Measurements from ENCODE around the gene DOCK3. TPM values are rescaled to one million over a fixed set of nuclear protein-coding genes. Genes with fewer than 3 reads are reported as not detected.
A peak's percentile ranks its signal among the peaks of the same experiment; 100 is the strongest.
"Not testable (repeated sequence)": the region's sequence is repeated elsewhere in the genome, so short reads cannot be mapped to it uniquely, and the experiment has no call there.

Gene DOCK3
- total RNA-seq, 4 donors from 2014 or later, result 5.5 to 10.0 (median 8.7) TPM

DNA sequence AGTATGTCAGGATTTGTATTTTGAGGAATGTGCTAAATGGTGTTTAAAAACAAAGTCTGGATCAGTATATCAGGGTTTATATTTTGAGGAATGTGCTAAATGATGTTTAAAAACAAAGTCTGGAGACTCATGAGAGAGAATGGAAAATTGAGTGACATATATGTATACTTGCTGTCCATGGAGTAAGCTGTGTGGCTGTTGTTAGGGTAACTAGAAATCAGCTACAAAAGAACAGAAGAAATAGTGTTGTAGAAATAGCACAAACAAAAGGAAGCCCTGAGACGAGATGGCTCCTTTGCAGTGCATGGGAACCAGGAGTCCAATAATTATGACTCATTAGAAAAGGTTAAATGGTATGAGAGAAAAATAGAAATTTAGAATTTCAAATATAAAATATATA, 427.7 kb downstream of the DOCK3 start:
- Histone ChIP-seq H3K36me3 (no peaks in the 10 kb centered on the region), H3K4me1 (peaks cover 0 to 43% (median 5%) of the 10 kb centered on the region in 3 donors), H3K27me3 (no peaks in the 10 kb centered on the region), H3K27ac (peak overlapping the region in 3 of 4 donors; percentile 5 to 44 (median 35)), H3K4me3 (no peak overlapping the region), H3K9me3 (no peaks in the 10 kb centered on the region)
- TF ChIP-seq, protein P1, sequence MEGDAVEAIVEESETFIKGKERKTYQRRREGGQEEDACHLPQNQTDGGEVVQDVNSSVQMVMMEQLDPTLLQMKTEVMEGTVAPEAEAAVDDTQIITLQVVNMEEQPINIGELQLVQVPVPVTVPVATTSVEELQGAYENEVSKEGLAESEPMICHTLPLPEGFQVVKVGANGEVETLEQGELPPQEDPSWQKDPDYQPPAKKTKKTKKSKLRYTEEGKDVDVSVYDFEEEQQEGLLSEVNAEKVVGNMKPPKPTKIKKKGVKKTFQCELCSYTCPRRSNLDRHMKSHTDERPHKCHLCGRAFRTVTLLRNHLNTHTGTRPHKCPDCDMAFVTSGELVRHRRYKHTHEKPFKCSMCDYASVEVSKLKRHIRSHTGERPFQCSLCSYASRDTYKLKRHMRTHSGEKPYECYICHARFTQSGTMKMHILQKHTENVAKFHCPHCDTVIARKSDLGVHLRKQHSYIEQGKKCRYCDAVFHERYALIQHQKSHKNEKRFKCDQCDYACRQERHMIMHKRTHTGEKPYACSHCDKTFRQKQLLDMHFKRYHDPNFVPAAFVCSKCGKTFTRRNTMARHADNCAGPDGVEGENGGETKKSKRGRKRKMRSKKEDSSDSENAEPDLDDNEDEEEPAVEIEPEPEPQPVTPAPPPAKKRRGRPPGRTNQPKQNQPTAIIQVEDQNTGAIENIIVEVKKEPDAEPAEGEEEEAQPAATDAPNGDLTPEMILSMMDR (IDR thresholded peaks at IDR 0.05), result no peak
- no peak for TF ChIP-seq POLR2AphosphoS5 (IDR thresholded peaks at IDR 0.05)
- TF ChIP-seq EP300 (IDR thresholded peaks at IDR 0.05), result no peak
- no peak for TF ChIP-seq POLR2A (IDR thresholded peaks at IDR 0.05)
- 25% methylated on average over 1 of the region's 1 CpG; no CpG with 5 or more reads in 1 of the 2 donors for WGBS, 2 donors (ENCODE audit: low coverage in 1 of 2)
- no peak for ATAC-seq

DNA sequence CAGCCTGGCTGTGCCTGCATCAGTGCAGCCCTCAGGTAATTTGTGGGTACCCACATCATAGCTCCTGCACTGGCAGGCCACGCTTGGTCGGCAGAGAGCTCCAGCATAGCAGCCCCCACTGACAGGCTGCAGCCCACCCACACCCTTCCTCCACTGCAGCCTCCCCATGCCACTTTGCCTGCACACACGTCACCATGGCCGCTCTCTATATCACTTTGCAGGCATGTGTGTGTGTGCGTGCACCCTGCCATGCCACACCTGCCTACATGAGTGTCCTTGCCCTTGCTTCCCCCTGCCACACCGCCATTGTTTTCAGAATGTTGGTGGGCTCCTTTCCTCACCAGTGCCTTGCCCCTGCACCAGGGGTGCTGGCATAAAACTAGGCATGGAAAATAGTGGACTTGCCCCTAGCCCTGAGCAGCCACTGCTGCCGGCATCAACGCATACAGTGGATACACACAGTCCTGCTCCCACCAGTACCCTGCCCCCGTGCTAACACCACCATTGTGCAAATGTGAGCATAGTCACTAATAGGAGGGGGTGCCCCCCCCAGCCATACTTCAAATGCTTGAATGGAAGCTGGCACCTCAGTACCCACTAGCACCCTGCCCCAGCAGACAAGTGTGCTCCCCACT, 431.6 kb downstream of the DOCK3 start:
- Histone ChIP-seq H3K4me1 (peaks cover 0 to 22% (median 2%) of the 10 kb centered on the region in 3 donors), H3K36me3 (no peaks in the 10 kb centered on the region), H3K4me3 (no peak overlapping the region), H3K9me3 (no peaks in the 10 kb centered on the region), H3K27me3 (no peaks in the 10 kb centered on the region), H3K27ac (no peak overlapping the region)
- TF ChIP-seq, protein P1 (IDR thresholded peaks at IDR 0.05), result no peak
- TF ChIP-seq POLR2AphosphoS5 (IDR thresholded peaks at IDR 0.05), result no peak
- TF ChIP-seq EP300 (IDR thresholded peaks at IDR 0.05), result no peak
- no peak for TF ChIP-seq POLR2A (IDR thresholded peaks at IDR 0.05)
- WGBS, 2 donors (ENCODE audit: low coverage in 1 of 2), result 90 to 100% methylated on average over 3 to 4 of the region's 9 CpGs
- no peak for ATAC-seq

DNA sequence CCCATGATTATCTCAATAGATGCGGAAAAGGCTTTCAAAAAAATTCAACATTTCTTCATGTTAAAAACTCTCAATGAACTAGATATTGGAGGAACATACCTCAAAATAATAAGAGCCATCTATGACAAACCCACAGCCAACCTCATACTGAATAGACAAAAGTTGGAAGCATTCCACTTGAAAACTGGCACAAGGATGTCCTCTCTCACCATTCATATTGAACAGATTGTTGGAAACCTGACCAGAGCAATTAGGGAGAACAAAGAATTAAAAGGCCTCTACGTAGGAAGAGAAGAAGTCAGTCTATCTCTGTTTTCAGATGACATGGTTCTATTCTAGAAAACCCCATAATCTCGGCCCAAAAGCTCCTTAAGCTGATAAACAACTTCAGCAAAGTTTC, 435.9 kb downstream of the DOCK3 start:
- no peak overlapping the region for H3K27ac ChIP-seq
- H3K36me3 ChIP-seq, result no peaks in the 10 kb centered on the region
- no peak for ATAC-seq
- H3K27me3 ChIP-seq, result no peaks in the 10 kb centered on the region
- TF ChIP-seq POLR2A (IDR thresholded peaks at IDR 0.05) (no peak), POLR2AphosphoS5 (IDR thresholded peaks at IDR 0.05) (no peak)
- TF ChIP-seq, protein P1 (IDR thresholded peaks at IDR 0.05), result no peak
- H3K4me3 ChIP-seq, result no peak overlapping the region
- H3K4me1 ChIP-seq, result no peaks in the 10 kb centered on the region
- no peaks in the 10 kb centered on the region for H3K9me3 ChIP-seq
- 69 to 91% methylated on average over 3 of the region's 3 CpGs for WGBS, 2 donors (ENCODE audit: low coverage in 1 of 2)

DNA sequence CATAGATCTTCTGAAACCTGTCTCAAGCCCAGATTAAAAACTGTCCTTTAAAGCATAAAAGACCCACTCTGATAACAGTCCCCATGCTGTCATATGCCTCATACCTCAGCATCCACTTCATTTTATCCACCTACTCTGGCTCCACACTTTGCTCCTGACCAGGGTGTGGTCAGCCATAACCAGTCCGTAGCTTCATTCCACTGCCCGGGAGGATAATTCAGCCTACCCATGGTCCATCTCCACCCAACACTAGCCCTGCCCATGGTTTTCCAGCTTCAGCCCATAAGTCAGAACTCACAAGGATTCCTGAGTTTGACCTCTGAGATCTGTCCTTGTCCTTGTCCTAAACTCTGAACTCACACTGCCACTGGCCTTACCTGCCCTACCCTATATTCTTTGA, 448.2 kb downstream of the DOCK3 start:
- no peak overlapping the region for H3K4me3 ChIP-seq
- H3K36me3 ChIP-seq, result no peaks in the 10 kb centered on the region
- no peak for ATAC-seq
- H3K27ac ChIP-seq, result no peak overlapping the region
- no peaks in the 10 kb centered on the region for H3K4me1 ChIP-seq
- TF ChIP-seq EP300 (IDR thresholded peaks at IDR 0.05), result no peak
- TF ChIP-seq, protein P1 (IDR thresholded peaks at IDR 0.05), result no peak
- TF ChIP-seq POLR2AphosphoS5 (IDR thresholded peaks at IDR 0.05), result no peak
- TF ChIP-seq POLR2A (IDR thresholded peaks at IDR 0.05), result no peak
- peaks cover 0 to 8% (median 0%) of the 10 kb centered on the region in 3 donors for H3K9me3 ChIP-seq
- no peaks in the 10 kb centered on the region for H3K27me3 ChIP-seq
- WGBS, 2 donors (ENCODE audit: low coverage in 1 of 2), result 91 to 100% methylated on average over 2 of the region's 2 CpGs

DNA sequence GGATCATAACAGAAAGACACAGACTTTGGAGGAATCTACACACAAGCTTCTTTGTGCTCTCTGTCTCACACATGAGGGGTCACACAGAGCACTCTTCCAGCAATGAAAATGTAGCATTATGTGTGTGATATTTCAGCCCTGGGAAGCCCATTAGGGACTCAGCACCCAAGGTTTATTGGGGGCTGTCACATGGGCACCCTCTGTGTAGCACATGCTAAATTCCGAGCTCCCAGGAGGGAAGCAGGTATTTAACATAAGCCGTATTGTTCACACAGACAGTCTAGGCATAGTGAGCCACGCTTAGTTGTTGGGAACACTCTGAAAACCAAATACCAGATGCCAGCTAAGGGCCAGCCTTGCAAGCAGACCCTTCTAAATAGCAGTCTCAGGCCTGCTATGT, 448.8 kb downstream of the DOCK3 start:
- Histone ChIP-seq H3K27me3 (no peaks in the 10 kb centered on the region), H3K9me3 (peaks cover 0 to 8% (median 0%) of the 10 kb centered on the region in 3 donors), H3K4me1 (no peaks in the 10 kb centered on the region), H3K36me3 (no peaks in the 10 kb centered on the region), H3K27ac (no peak overlapping the region), H3K4me3 (no peak overlapping the region)
- 86% methylated on average over 1 of the region's 3 CpGs; no CpG with 5 or more reads in 1 of the 2 donors for WGBS, 2 donors (ENCODE audit: low coverage in 1 of 2)
- no peak for ATAC-seq
- TF ChIP-seq POLR2AphosphoS5 (IDR thresholded peaks at IDR 0.05), result no peak
- TF ChIP-seq, protein P1 (IDR thresholded peaks at IDR 0.05), result no peak
- TF ChIP-seq POLR2A (IDR thresholded peaks at IDR 0.05), result no peak
- no peak for TF ChIP-seq EP300 (IDR thresholded peaks at IDR 0.05)

DNA sequence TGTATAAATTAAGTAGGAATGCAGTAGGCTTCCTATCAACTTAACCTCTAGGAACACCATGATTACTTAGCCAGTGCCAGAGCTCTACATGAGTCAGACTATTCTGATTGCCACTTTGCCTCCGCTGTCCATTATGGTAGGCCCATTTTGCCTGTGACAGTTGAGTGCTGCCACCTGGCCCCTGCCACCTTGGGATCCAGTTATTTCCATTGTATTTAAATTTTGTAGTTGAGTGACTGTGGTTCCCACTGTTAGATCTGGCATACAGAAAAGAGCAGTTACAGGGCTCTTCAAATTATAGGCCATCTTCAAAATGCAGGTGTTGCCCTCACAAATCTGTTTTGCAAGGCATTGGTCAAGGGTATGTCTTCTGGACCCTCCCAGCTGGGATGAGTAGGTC, 456.9 kb downstream of the DOCK3 start:
- not testable (repeated sequence) for H3K4me3 ChIP-seq, H3K27ac ChIP-seq, H3K36me3 ChIP-seq, H3K27me3 ChIP-seq, H3K4me1 ChIP-seq, ATAC-seq
- 92 to 100% methylated on average over 1 of the region's 1 CpG for WGBS, 2 donors (ENCODE audit: low coverage in 1 of 2)
- peaks cover 0 to 30% (median 0%) of the 10 kb centered on the region in 3 donors for H3K9me3 ChIP-seq

Data from gastroesophageal sphincter (tissue), 4 donors.